Esophagus muscularis mucosa (tissue), 3 donors: ENCODE results near the gene SERPINB11.
"Not testable (repeated sequence)": the region's sequence is repeated elsewhere in the genome, so short reads cannot be mapped to it uniquely, and the experiment has no call there.

Experiments
- EP300 ChIP-seq: sonication (generic); formaldehyde crosslinking; IDR thresholded peaks from one replicate; pipeline ENCODE4 v1.6.1; 2017; ENCODE audit warnings: antibody characterized with exemption
- TF ChIP-seq, protein P1 (sequence below), 3 experiments: fragments of 200-600 bp in 2 of 3; fragments of 450-650 bp in 1 of 3; sonication (generic) in 2 of 3; IDR thresholded peaks; one replicate each; pipeline ENCODE4 v1.5.1; 2017 to 2019; ENCODE audit warnings: antibody characterized with exemption in 3 of 3, mild to moderate bottlenecking in 2 of 3, moderate library complexity in 1 of 3

DNA sequence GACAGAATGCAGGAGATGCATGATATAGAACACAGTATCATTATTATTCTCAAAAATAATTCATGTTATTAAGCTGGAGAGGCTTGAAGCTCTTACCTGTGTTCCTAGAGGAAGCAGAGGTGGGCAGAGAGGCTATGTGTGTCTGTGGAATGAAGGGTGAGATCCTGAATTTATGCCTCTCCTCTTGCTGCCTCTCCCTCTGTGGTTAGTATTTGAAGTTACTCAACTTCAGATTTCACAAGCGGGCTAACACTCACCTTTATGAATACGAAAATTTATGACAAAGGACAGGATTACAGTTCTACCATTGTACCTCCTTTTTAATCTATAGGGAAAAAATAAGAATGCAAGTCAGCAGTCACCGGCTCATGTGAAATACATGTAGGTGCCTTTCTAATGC lies 41.0 kb upstream of the SERPINB11 start, which contains the start of gene SERPINB3:
- TF ChIP-seq, protein P1, sequence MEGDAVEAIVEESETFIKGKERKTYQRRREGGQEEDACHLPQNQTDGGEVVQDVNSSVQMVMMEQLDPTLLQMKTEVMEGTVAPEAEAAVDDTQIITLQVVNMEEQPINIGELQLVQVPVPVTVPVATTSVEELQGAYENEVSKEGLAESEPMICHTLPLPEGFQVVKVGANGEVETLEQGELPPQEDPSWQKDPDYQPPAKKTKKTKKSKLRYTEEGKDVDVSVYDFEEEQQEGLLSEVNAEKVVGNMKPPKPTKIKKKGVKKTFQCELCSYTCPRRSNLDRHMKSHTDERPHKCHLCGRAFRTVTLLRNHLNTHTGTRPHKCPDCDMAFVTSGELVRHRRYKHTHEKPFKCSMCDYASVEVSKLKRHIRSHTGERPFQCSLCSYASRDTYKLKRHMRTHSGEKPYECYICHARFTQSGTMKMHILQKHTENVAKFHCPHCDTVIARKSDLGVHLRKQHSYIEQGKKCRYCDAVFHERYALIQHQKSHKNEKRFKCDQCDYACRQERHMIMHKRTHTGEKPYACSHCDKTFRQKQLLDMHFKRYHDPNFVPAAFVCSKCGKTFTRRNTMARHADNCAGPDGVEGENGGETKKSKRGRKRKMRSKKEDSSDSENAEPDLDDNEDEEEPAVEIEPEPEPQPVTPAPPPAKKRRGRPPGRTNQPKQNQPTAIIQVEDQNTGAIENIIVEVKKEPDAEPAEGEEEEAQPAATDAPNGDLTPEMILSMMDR (IDR thresholded peaks at IDR 0.05) = not testable (repeated sequence)
- not testable (repeated sequence) for TF ChIP-seq EP300
